HG03342 (cell line): ENCODE results near the gene C1QTNF12.
"Not testable (repeated sequence)": the region's sequence is repeated elsewhere in the genome, so short reads cannot be mapped to it uniquely, and the experiment has no call there.

ENCODE experiments used
- ATAC-seq: cut with Tn5 transposase; IDR thresholded peaks from one replicate; pipeline ENCODE4 v1.9.1; 2021; ENCODE audit warnings: mild to moderate bottlenecking, moderate library complexity; ENCODE audit not compliant: unreplicated experiment

The C1QTNF12 gene

DNA sequence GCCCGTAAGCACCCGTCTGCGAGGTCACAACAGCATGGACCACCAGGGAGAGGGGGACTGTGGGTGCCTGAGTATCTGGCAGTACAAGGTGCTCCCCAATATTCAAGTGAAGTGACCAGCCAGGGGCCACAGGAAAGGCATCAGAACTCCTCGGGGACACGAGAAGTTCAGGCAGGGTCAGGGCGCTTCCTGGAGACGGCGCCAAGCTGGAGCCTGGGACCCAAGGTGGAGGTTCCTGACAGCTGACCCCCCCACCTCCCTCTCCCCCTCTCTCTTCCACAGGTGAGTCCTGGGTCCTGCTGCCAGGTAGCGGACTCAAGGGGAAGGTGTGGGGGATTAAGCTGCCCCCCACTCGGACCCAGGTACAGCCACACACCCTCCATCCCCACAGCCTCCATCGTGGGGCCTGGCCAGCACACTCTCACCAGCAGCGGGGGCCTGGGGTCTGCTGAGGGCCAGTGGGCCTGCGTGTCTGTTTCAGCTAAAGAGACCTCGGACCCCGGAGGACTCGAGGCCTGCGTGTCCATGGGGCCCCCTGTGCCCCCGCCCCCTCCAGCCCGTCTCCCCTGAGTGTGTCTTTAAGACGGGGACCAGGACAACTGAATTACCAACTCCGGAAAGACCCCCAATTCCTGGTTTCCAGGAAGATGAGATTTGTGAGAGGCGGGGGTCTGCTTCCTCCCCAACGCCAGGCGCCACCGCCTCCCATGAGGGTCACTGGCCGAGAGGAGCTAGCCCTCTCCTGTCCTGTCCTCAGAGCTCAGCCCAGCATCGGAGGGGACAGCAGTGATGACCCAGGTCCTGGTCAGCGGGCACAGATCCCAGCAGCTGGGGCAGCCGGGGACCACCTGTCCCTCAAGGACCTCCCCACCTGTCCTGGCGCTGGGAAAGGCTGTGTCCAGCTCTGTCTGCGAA is 46.3 kb downstream of the C1QTNF12 start:
- no peak for ATAC-seq

- ATAC-seq, result no peak
These were observed 47.2 kb downstream of the C1QTNF12 start for GRCh38 chr1:1199141-1199960.

GRCh38 chr1:1198423-1199140 is 47.9 kb downstream of the C1QTNF12 start:
- ATAC-seq, result no peak

- ATAC-seq, result no peak
These were observed 48.7 kb downstream of the C1QTNF12 start for GRCh38 chr1:1197551-1198422.

DNA sequence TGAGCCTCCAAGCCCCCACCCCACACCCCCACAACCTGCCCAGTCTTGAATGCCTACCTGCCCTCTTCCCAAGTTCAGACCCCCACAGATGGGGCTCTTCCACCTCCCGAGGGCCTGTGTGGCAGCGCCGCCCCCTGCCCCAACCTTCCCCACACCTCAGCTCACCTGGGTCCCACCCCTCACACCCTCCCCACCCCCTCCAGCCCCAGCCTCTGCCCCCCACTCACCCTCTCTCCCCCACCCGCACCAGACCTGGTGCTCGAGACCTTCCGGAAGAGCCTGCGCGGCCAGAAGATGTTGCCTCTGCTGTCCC is 49.4 kb downstream of the C1QTNF12 start:
- no peak for ATAC-seq

DNA sequence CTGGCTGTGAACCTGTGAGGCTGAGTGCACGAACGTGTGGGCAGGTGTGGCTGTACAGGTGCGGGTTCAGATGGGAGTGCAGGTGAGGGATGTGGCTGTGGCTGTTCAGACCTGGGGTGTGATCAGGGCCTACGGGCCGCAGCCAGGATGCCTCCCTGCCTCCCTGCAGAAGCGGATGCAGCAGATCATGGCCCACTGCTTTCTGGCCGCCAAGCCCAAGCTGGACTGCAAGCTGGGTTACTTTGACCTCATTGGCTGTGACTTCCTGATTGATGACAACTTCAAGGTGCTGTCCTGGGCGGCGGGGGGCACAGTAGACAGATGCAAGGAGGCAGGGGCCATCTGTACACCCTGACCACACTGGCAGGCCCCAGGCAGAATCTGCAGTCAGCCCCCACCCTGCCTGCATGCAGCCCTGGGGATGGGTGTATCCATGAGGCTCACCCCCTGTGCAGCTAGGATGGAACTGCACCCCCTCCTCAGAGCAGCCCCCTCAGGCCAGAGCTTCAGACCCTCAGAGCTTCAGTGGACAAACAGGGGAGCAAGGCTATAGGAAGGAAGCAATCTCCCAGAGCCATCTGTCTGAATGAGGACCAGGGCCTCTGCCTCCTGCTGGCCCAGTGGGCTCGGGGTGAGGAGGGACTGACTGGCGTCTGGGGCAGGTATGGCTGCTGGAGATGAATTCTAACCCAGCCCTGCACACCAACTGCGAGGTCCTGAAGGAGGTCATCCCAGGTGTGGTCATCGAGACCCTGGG is 49.9 kb downstream of the C1QTNF12 start:
- ATAC-seq, result no peak

GRCh38 chr1:1195726-1196125 is 50.8 kb downstream of the C1QTNF12 start:
- ATAC-seq, result not testable (repeated sequence)

DNA sequence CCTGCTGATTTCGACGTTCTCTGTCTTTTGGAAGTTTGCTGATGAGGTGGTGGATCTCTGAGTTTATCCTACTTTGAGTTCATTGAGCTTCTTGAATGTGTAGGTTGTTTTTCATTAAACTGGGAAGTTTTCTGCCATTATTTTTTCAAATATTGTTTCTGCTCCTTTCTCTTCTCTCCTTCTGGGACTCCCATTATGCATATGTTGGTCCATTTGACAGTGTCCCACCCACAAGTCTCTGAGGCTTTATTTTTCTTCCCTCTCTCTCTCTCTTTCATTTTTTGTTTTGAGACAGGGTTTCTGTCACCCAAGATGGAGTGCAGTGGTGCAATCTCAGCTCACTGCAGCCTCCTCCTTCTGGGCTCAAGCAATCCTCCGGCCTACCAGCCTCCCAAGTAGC is 51.8 kb downstream of the C1QTNF12 start:
- ATAC-seq, result no peak
